ENCODE data around the gene MBIP.

The MBIP gene

DNA sequence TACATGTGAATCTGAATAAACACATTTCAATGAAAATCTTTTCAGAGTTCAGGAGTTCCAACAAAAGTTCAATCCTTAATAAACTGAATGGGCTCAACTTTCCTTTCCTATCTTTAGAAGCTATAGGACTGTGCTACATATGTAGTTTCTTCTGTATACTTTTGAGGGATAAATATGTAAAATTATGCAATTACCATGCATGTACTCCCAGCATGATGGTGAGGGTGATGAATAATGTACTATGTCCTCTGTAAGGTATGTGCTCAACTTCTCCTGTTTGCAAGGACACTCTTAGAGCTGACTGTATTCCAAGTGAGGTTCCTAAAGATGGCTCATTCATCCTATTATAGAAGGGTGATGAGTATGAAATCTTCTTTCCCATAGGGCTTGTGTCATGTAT lies 15.5 kb downstream of the MBIP start:
- Histone ChIP-seq H3K36me3 (ENCODE audit: control insufficient read depth, insufficient read depth, low read length) (peaks cover 5% of the 10 kb centered on the region), H3K9ac (ENCODE audit: low read length) (no peak overlapping the region), H3K9me3 (ENCODE audit: control insufficient read depth, low read length) (no peaks in the 10 kb centered on the region), H3K4me1 (ENCODE audit: control insufficient read depth, insufficient read depth, low read length) (peaks cover 7% of the 10 kb centered on the region), H3K4me3 (ENCODE audit: low read length) (no peak overlapping the region), H3K27me3 (ENCODE audit: control insufficient read depth, insufficient read depth, low read length) (no peaks in the 10 kb centered on the region)

DNA sequence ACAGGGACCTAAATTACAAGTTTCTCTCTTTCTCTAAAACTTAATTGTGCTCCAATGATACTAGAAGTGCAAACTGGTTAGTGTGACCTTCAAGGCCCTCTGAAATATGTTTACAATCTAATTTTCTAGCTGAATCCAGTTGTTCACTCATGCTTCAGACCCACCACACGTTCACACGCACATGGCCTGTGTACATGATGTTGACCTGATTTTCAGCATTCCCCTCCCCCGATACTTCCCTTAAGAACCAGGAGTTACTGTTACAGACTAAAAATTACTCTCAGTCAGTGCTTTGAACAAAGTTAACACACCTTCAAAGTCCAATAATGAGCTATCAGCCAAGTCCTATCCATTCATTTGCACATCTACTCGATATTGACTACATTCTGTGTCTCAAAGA lies 16.5 kb downstream of the MBIP start:
- no peaks in the 10 kb centered on the region for H3K27me3 ChIP-seq (ENCODE audit: control insufficient read depth, insufficient read depth, low read length)
- no peaks in the 10 kb centered on the region for H3K9me3 ChIP-seq (ENCODE audit: control insufficient read depth, low read length)
- no peak overlapping the region for H3K4me3 ChIP-seq (ENCODE audit: low read length)
- no peak overlapping the region for H3K9ac ChIP-seq (ENCODE audit: low read length)
- H3K36me3 ChIP-seq (ENCODE audit: control insufficient read depth, insufficient read depth, low read length): peaks cover 5% of the 10 kb centered on the region
- peaks cover 7% of the 10 kb centered on the region for H3K4me1 ChIP-seq (ENCODE audit: control insufficient read depth, insufficient read depth, low read length)

DNA sequence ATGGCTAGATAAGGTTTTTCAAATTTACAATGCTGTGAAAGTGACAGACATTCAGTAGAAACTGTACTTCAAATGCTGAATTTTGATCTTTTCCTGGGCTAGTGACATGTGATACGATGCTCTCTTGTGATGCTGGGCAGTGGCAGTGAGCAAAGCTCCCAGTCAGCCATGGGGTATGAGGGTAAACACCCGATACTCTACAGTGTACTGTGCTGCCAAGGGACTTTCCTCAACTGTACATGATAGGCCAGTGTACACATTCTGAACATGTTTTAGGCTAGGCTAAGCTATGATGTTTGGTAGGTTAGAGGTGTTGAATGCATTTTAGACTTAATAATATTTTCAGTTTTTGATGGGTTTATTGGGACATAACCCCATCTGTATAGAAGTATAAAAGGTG lies 17.6 kb downstream of the MBIP start:
- Histone ChIP-seq H3K4me3 (ENCODE audit: low read length) (no peak overlapping the region), H3K27me3 (ENCODE audit: control insufficient read depth, insufficient read depth, low read length) (no peaks in the 10 kb centered on the region), H3K9ac (ENCODE audit: low read length) (no peak overlapping the region), H3K36me3 (ENCODE audit: control insufficient read depth, insufficient read depth, low read length) (peaks cover 5% of the 10 kb centered on the region), H3K9me3 (ENCODE audit: control insufficient read depth, low read length) (no peaks in the 10 kb centered on the region), H3K4me1 (ENCODE audit: control insufficient read depth, insufficient read depth, low read length) (peaks cover 7% of the 10 kb centered on the region)

DNA sequence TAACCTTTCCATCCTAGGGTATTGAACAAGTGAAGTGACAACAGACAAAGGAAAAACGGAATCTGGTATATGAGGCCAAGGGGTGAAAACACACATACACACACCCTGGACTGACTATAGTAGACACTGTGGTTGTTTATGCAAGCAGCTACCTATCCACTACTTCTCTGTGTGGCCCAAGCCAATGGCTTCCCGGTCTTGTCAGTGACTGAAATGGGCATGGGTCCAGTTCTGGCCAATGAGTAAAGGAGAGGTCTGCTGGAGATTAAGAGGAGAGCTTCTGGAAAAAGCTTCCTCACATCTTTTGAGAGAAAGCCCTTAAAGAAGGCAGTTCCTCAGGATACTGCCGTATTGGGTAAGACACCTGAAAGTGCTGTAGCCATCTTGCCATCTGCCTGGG lies 19.3 kb downstream of the MBIP start:
- Histone ChIP-seq H3K27me3 (ENCODE audit: control insufficient read depth, insufficient read depth, low read length) (no peaks in the 10 kb centered on the region), H3K36me3 (ENCODE audit: control insufficient read depth, insufficient read depth, low read length) (peaks cover 10% of the 10 kb centered on the region), H3K4me1 (ENCODE audit: control insufficient read depth, insufficient read depth, low read length) (peaks cover 7% of the 10 kb centered on the region), H3K4me3 (ENCODE audit: low read length) (no peak overlapping the region), H3K9ac (ENCODE audit: low read length) (no peak overlapping the region), H3K9me3 (ENCODE audit: control insufficient read depth, low read length) (no peaks in the 10 kb centered on the region)

DNA sequence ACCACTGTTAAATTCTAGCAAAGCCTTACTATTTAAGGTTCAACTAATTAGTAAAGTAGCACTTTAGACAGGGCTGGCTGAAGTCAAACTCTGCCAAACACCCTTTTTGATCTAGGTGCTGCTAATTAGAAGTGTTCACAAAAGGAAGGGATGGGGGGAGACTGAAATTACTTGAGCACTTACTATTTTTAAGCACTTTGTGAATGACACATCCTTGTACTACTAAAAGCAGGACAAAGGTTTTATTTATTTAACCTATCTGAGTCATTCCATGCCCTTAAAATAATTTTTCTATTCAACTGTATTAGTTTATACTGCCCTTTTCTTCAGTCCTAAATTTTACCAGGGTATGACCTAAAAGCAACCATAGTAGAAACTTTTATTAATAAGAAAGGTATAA lies 20.1 kb downstream of the MBIP start:
- no peaks in the 10 kb centered on the region for H3K9me3 ChIP-seq (ENCODE audit: control insufficient read depth, low read length)
- no peaks in the 10 kb centered on the region for H3K27me3 ChIP-seq (ENCODE audit: control insufficient read depth, insufficient read depth, low read length)
- H3K9ac ChIP-seq (ENCODE audit: low read length): no peak overlapping the region
- no peak overlapping the region for H3K4me3 ChIP-seq (ENCODE audit: low read length)
- peaks cover 7% of the 10 kb centered on the region for H3K4me1 ChIP-seq (ENCODE audit: control insufficient read depth, insufficient read depth, low read length)
- H3K36me3 ChIP-seq (ENCODE audit: control insufficient read depth, insufficient read depth, low read length): peaks cover 10% of the 10 kb centered on the region

DNA sequence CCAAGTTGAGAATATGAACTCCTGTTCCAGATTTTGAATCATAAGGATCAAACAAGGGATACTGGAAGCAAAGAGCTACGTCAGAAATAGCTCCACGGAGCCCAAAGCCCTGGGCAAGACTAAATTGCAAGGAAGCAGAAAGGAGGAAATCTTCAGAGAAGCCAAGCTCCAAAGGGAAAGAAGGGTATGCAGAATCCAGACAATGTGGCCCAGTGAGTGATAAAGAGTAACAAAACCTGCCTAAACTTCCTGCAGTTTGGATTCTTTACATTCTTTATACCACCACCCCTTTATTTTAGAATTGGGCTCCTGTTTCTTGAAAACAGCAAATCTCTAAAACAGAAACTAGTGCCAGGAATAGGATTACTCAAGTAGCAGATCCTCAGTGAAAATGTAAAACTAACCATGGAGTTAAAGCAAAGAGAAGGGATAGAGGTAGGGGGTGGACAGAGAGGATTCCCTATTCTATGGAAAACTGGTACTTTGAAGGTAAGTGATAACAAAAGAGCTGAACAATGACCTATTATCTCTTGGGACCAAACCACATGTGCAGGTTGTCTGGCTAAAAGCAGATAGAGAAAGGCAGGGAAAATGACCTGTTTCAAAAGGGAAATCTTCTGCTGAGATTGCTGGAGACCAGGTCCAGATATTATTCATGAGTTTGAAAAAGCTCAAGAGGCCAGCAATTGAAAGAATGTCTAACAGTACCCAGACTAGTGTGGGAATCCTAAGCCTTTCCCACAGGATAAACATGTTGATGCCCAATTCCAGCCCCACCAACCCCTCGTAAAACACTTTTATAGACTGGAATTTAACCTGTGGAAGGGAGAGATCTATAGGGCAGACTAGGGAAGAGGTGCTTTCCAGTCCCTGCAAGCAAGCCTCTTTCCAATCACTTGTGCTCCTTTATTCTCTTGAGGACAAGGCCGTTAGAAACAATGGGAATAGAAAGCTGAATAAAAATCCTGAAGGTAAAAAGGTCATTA lies 24.5 kb downstream of the MBIP start:
- no peaks in the 10 kb centered on the region for H3K4me1 ChIP-seq (ENCODE audit: control insufficient read depth, insufficient read depth, low read length)
- H3K27me3 ChIP-seq (ENCODE audit: control insufficient read depth, insufficient read depth, low read length): no peaks in the 10 kb centered on the region
- H3K9me3 ChIP-seq (ENCODE audit: control insufficient read depth, low read length): no peaks in the 10 kb centered on the region
- H3K4me3 ChIP-seq (ENCODE audit: low read length): no peak overlapping the region
- peaks cover 5% of the 10 kb centered on the region for H3K36me3 ChIP-seq (ENCODE audit: control insufficient read depth, insufficient read depth, low read length)
- H3K9ac ChIP-seq (ENCODE audit: low read length): no peak overlapping the region

DNA sequence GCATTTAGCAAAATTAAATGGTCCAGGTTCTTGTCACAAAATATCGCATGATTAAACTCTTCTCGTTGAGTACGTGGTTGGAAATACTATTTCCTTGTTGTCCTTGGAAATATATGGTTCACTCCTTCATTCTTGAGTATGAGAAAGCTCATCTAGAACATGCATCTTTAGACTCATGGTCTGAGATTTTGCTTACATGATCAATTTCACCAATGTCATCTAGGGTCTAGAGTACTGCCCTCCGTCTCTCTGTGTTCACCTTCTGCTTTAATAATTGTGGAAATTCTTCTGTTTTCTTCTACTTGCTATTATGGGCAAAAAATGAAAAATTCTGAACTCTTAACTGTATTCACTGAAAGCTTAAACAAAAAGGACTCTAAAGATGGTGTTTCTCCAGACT lies 25.9 kb downstream of the MBIP start:
- no peaks in the 10 kb centered on the region for H3K9me3 ChIP-seq (ENCODE audit: control insufficient read depth, low read length)
- H3K27me3 ChIP-seq (ENCODE audit: control insufficient read depth, insufficient read depth, low read length): no peaks in the 10 kb centered on the region
- no peaks in the 10 kb centered on the region for H3K4me1 ChIP-seq (ENCODE audit: control insufficient read depth, insufficient read depth, low read length)
- no peak overlapping the region for H3K4me3 ChIP-seq (ENCODE audit: low read length)
- H3K9ac ChIP-seq (ENCODE audit: low read length): no peak overlapping the region
- peaks cover 5% of the 10 kb centered on the region for H3K36me3 ChIP-seq (ENCODE audit: control insufficient read depth, insufficient read depth, low read length)

DNA sequence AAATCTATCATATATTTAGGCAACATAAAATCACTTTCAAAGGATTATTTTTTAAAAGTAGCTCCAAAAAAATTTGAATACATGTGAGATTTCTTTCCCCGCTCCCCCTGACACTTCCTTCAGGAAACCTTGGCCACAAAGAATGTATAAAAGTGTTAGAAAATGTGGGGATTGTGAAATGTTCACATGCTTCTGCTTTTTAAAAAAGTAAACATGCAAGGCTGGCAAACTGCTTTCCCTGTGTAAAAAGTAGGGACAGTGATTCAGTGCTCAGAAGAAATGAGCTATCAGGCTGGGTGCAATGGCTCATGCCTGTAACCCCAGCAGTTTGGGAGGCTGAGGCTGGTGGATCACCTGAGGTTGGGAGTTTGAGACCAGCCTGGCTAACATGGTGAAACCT lies 26.6 kb downstream of the MBIP start:
- H3K27me3 ChIP-seq (ENCODE audit: control insufficient read depth, insufficient read depth, low read length): no peaks in the 10 kb centered on the region
- H3K9ac ChIP-seq (ENCODE audit: low read length): no peak overlapping the region
- peaks cover 5% of the 10 kb centered on the region for H3K36me3 ChIP-seq (ENCODE audit: control insufficient read depth, insufficient read depth, low read length)
- H3K4me1 ChIP-seq (ENCODE audit: control insufficient read depth, insufficient read depth, low read length): no peaks in the 10 kb centered on the region
- H3K9me3 ChIP-seq (ENCODE audit: control insufficient read depth, low read length): no peaks in the 10 kb centered on the region
- H3K4me3 ChIP-seq (ENCODE audit: low read length): no peak overlapping the region

DNA sequence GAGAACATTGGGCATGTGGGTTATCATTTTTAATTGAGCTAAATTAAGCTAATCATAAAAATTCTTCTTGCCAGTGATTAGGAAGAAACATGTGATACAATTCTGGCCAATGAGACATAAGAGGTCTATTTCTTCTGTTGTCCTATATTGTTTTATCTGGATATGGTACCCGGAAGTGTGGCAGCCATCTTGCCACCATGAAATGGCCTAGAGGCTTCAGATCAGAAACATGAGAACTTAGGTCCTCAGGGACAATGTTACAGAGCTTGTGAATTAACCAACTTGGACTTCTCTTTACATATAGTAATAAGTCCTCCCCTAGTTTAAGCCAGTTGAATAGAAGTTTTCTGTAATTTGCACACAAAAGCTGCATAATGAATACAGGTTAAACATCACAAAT lies 30.5 kb downstream of the MBIP start:
- no peak overlapping the region for H3K4me3 ChIP-seq (ENCODE audit: low read length)
- no peak overlapping the region for H3K9ac ChIP-seq (ENCODE audit: low read length)
- no peaks in the 10 kb centered on the region for H3K4me1 ChIP-seq (ENCODE audit: control insufficient read depth, insufficient read depth, low read length)
- H3K27me3 ChIP-seq (ENCODE audit: control insufficient read depth, insufficient read depth, low read length): no peaks in the 10 kb centered on the region
- H3K9me3 ChIP-seq (ENCODE audit: control insufficient read depth, low read length): no peaks in the 10 kb centered on the region
- H3K36me3 ChIP-seq (ENCODE audit: control insufficient read depth, insufficient read depth, low read length): no peaks in the 10 kb centered on the region

DNA sequence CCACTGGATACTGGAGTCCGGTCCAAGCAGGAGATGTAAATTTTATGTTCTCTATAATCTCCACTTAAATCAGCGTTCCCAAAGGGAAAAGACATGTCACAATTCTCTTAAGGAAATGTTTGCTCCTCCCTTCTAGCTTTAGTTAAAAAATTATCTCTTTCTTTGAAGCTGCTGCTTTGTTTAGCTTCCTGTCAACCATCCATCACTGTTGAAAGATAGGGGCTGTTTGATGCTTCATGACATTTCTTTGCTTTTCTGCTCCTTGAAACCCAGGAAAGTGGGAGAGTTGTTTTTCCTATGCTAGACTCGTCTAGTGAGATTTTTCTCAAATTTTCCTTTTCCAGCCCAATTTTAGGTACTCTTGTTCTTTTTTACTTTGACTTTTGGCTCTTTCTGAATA lies 31.9 kb downstream of the MBIP start:
- no peak overlapping the region for H3K4me3 ChIP-seq (ENCODE audit: low read length)
- no peak overlapping the region for H3K9ac ChIP-seq (ENCODE audit: low read length)
- no peaks in the 10 kb centered on the region for H3K36me3 ChIP-seq (ENCODE audit: control insufficient read depth, insufficient read depth, low read length)
- no peaks in the 10 kb centered on the region for H3K27me3 ChIP-seq (ENCODE audit: control insufficient read depth, insufficient read depth, low read length)
- H3K4me1 ChIP-seq (ENCODE audit: control insufficient read depth, insufficient read depth, low read length): no peaks in the 10 kb centered on the region
- H3K9me3 ChIP-seq (ENCODE audit: control insufficient read depth, low read length): no peaks in the 10 kb centered on the region

DNA sequence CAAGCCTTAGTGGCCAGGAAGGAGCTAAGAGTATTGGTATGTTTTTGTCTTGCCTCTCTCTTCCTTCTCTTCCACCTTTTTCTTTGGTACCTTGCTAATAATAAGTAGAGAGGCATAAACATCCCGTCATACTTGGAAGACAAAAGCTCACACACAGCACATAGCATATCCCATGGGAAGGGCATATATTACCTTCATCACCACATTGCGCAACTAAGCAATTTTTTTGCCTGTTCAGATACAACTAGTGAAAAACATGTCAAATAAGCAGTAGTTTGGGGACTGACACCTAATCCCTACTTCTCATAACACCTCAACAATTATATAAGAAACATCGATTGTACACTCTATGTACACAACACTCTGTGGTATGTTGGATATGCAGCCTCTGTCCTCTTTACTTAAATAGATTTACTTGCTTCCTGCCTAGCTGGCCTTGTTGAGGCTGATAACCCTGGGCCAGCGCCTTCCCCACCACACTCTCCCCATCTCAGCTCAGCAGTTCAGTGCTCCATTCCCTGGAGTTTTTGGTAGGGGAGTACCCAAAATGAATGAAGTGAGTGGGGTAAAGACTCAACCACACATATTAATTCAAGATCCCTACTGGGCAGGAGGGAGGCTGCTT lies 35.4 kb downstream of the MBIP start:
- H3K9ac ChIP-seq (ENCODE audit: low read length): no peak overlapping the region
- no peaks in the 10 kb centered on the region for H3K36me3 ChIP-seq (ENCODE audit: control insufficient read depth, insufficient read depth, low read length)
- no peaks in the 10 kb centered on the region for H3K9me3 ChIP-seq (ENCODE audit: control insufficient read depth, low read length)
- no peak overlapping the region for H3K4me3 ChIP-seq (ENCODE audit: low read length)
- no peaks in the 10 kb centered on the region for H3K4me1 ChIP-seq (ENCODE audit: control insufficient read depth, insufficient read depth, low read length)
- no peaks in the 10 kb centered on the region for H3K27me3 ChIP-seq (ENCODE audit: control insufficient read depth, insufficient read depth, low read length)

DNA sequence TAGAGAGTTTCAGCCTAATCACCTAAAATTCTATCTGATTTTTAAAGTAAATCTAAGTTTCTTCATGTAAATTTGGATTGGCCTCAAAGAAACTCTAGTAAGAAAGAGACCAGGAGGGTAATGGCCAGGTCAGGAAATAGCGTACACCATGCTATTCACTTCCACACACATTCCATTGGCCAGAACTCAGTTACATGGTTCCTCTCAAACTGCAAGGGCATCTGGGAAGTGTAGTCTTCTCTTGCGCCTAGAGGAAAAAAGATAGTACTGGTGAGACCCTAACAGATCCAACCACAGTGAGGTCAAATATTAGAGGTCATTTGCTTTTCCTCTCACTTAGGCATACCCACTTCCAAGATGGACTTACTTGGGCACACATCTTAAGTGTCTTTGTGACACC lies 39.1 kb downstream of the MBIP start:
- Histone ChIP-seq H3K27me3 (ENCODE audit: control insufficient read depth, insufficient read depth, low read length) (no peaks in the 10 kb centered on the region), H3K4me1 (ENCODE audit: control insufficient read depth, insufficient read depth, low read length) (no peaks in the 10 kb centered on the region), H3K4me3 (ENCODE audit: low read length) (no peak overlapping the region), H3K9ac (ENCODE audit: low read length) (no peak overlapping the region), H3K36me3 (ENCODE audit: control insufficient read depth, insufficient read depth, low read length) (no peaks in the 10 kb centered on the region), H3K9me3 (ENCODE audit: control insufficient read depth, low read length) (no peaks in the 10 kb centered on the region)

Data from mucosa of stomach (tissue), 1 donor.